Transverse colon (tissue), 4 donors: ENCODE measurements around the gene PRICKLE1. TPM values are rescaled to one million over a fixed set of nuclear protein-coding genes. Genes with fewer than 3 reads are reported as not detected.

Source experiments
- DNase-seq: peaks from one replicate; pipeline ENCODE4 v3.0.0-alpha.2; 2019
- H3K27ac ChIP-seq, 4 donors: fragments of 200-600 bp; sonication (generic); 2 replicates each; pipeline ENCODE4 v1.5.1; 2016 to 2018; ENCODE audit warnings: inconsistent platforms in 4 of 4
- H3K27me3 ChIP-seq: fragments of 200-600 bp; sonication (generic); 2 replicates; pipeline ENCODE4 v1.5.1; 2017; ENCODE audit warnings: inconsistent platforms
- H3K36me3 ChIP-seq, 4 donors: fragments of 200-600 bp; sonication (generic); 2 replicates each; pipeline ENCODE4 v1.5.1; 2017 to 2019; ENCODE audit warnings: inconsistent platforms in 4 of 4
- H3K4me1 ChIP-seq, 4 donors: fragments of 200-600 bp; sonication (generic); 2 replicates each; pipeline ENCODE4 v1.5.1; 2017 to 2020; ENCODE audit warnings: inconsistent platforms in 4 of 4
- H3K4me3 ChIP-seq, 4 donors: fragments of 200-600 bp; sonication (generic); 1 replicate in 1 of 4; 2 replicates in 3 of 4; pipeline versions ENCODE4 v1.5.1 to v1.6.1; 2017 to 2019; ENCODE audit warnings: inconsistent platforms in 4 of 4
- H3K9me3 ChIP-seq, 2 donors: fragments of 200-600 bp; sonication (generic); 2 replicates each; pipeline ENCODE4 v1.5.1; 2017 to 2019; ENCODE audit warnings: inconsistent platforms in 2 of 2
- EP300 ChIP-seq: sonication (generic); formaldehyde crosslinking; IDR thresholded peaks from one replicate; pipeline ENCODE4 v1.6.1; 2017; ENCODE audit warnings: antibody characterized with exemption, low read depth
- POLR2A ChIP-seq: fragments of 450-650 bp; IDR thresholded peaks from one replicate; pipeline ENCODE4 v1.6.1; 2016; ENCODE audit warnings: antibody characterized with exemption, mild to moderate bottlenecking, moderate library complexity
- POLR2AphosphoS5 ChIP-seq, 3 donors: sonication (generic); formaldehyde crosslinking; IDR thresholded peaks; one replicate each; pipeline ENCODE4 v1.6.1; 2016; ENCODE audit warnings: antibody characterized with exemption in 3 of 3
- WGBS, 2 donors: methylation state at CpG; one replicate each; pipeline ENCODE4 v1.1.5; 2018; ENCODE audit warnings: low coverage in 1 of 2; 5-methylcytosine and 5-hydroxymethylcytosine counted together
- in situ Hi-C, 4 donors: fragments of 200-750 bp; cut with MboI; loops; one replicate each; pipeline versions ENCODE4 v1.15.0 to v1.15.1; 2017; ENCODE audit warnings: low sequenced_read_pairs in 3 of 4, low pct_ligation_motif_present in 1 of 4, low pct_unique_long_range_greater_than_20kb in 1 of 4
- intact Hi-C: fragments of 100-400 bp; cut with DNase I; formaldehyde crosslinking; loops from one replicate; pipeline ENCODE4 v1.15.1; 2023; ENCODE audit warnings: low total_unique reads
- total RNA-seq, 4 donors: library from RNA; depleted of rRNA; stranded (reverse); fragments of >200 nt; gene quantifications; one replicate each; pipeline ENCODE4 v1.1.0, GENCODE V29; 2016
- TF ChIP-seq, protein P1 (sequence below), 5 experiments: fragments of 200-600 bp in 3 of 5; fragments of 450-650 bp in 2 of 5; sonication (generic) in 3 of 5; IDR thresholded peaks; 1 replicate in 2 of 5; 2 replicates in 3 of 5; pipeline ENCODE4 v1.5.1; 2016 to 2017; ENCODE audit warnings: antibody characterized with exemption in 5 of 5, inconsistent platforms in 3 of 5, mild to moderate bottlenecking in 2 of 5, moderate library complexity in 1 of 5

PRICKLE1 gene
- total RNA-seq, 4 donors from 2014 or later: 1.2 to 6.4 (median 2.8) TPM

DNA sequence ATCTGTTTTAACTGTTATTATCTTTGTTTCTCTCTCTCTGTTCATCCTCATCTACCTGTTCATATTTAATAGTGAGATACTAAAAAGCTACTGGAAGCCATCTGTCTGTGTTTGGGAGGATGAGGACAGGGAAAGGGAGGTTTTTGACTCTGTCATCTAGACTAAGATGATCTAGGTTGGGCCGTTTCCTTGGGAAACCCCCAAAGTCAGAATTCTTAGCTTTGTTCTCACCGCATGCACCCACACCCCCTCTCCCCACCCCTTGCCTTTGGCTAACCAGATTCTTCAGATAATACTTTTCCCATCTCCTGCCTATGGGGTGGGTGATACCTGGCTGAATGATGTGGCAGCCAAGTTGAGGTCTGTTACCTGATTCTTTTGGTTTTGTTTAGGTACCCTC, 73.0 kb downstream of the PRICKLE1 start:
- Histone ChIP-seq H3K27me3 (no peaks in the 10 kb centered on the region), H3K27ac (no peak overlapping the region), H3K36me3 (no peaks in the 10 kb centered on the region), H3K9me3 (no peaks in the 10 kb centered on the region), H3K4me1 (no peaks in the 10 kb centered on the region), H3K4me3 (no peak overlapping the region)
- WGBS, 2 donors: 62% methylated on average over 2 of the region's 2 CpGs
- in situ Hi-C loops: no loop called here
- TF ChIP-seq POLR2A (no peak), EP300 (no peak)
- DNase-seq: no peak
- intact Hi-C loops: no loop called here

DNA sequence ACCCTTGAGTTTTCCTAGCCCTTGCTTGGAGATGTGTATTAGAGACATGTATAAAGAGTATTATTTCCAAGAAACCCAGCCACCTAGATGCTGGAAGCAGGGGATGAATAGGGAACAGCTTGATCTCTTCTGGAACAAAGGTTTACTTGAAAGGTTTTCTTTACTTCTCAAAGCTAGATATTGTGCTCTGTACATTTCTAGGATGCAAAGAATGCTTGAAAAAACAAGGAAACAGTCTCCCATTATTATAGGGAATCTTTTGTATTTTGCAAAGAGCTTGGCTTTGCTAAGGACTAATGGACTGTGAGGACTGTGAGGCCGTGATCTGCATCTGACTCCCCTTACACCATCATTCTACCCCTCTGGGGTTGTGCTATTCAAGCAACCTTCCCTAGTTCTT, 77.9 kb downstream of the PRICKLE1 start:
- intact Hi-C loops: no loop called here
- Histone ChIP-seq H3K9me3 (no peaks in the 10 kb centered on the region), H3K4me1 (no peaks in the 10 kb centered on the region), H3K4me3 (no peak overlapping the region), H3K27me3 (no peaks in the 10 kb centered on the region), H3K36me3 (no peaks in the 10 kb centered on the region), H3K27ac (no peak overlapping the region)
- DNase-seq: no peak
- WGBS, 2 donors: 73% methylated on average over 1 of the region's 1 CpG; no CpG with 5 or more reads in 1 of the 2 donors
- in situ Hi-C loops: no loop called here
- TF ChIP-seq, protein P1, sequence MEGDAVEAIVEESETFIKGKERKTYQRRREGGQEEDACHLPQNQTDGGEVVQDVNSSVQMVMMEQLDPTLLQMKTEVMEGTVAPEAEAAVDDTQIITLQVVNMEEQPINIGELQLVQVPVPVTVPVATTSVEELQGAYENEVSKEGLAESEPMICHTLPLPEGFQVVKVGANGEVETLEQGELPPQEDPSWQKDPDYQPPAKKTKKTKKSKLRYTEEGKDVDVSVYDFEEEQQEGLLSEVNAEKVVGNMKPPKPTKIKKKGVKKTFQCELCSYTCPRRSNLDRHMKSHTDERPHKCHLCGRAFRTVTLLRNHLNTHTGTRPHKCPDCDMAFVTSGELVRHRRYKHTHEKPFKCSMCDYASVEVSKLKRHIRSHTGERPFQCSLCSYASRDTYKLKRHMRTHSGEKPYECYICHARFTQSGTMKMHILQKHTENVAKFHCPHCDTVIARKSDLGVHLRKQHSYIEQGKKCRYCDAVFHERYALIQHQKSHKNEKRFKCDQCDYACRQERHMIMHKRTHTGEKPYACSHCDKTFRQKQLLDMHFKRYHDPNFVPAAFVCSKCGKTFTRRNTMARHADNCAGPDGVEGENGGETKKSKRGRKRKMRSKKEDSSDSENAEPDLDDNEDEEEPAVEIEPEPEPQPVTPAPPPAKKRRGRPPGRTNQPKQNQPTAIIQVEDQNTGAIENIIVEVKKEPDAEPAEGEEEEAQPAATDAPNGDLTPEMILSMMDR (IDR thresholded peaks at IDR 0.05): no peak
- TF ChIP-seq POLR2A: no peak
- no peak for TF ChIP-seq POLR2AphosphoS5 (IDR thresholded peaks at IDR 0.05)
- TF ChIP-seq EP300: no peak

DNA sequence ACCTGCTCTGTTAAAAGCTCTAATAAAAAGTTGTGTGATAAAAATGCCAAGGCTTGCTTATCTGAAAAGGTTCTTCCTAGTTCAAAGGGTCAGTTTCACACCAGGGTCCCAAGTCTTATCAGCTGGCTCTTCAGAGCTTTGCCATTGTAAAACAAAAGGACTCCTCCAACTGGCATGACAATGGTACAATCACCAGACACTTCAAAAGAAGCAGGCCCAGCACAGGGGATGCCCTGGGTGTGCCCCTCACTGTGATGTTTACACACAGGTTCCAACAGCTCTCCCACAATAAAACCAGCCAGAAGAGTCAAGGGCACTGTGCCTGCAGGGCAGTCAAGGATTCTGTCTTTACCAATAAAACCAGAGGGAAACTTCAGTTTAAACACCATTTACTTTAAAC, 78.7 kb downstream of the PRICKLE1 start:
- H3K27me3 ChIP-seq: no peaks in the 10 kb centered on the region
- H3K4me3 ChIP-seq: no peak overlapping the region
- no peak for TF ChIP-seq POLR2AphosphoS5 (IDR thresholded peaks at IDR 0.05)
- no peak for TF ChIP-seq POLR2A
- TF ChIP-seq EP300: no peak
- TF ChIP-seq, protein P1 (IDR thresholded peaks at IDR 0.05): no peak
- H3K9me3 ChIP-seq: no peaks in the 10 kb centered on the region
- no peak overlapping the region for H3K27ac ChIP-seq
- no peaks in the 10 kb centered on the region for H3K36me3 ChIP-seq
- intact Hi-C loops: no loop called here
- DNase-seq: no peak
- in situ Hi-C loops: no loop called here
- no peaks in the 10 kb centered on the region for H3K4me1 ChIP-seq

DNA sequence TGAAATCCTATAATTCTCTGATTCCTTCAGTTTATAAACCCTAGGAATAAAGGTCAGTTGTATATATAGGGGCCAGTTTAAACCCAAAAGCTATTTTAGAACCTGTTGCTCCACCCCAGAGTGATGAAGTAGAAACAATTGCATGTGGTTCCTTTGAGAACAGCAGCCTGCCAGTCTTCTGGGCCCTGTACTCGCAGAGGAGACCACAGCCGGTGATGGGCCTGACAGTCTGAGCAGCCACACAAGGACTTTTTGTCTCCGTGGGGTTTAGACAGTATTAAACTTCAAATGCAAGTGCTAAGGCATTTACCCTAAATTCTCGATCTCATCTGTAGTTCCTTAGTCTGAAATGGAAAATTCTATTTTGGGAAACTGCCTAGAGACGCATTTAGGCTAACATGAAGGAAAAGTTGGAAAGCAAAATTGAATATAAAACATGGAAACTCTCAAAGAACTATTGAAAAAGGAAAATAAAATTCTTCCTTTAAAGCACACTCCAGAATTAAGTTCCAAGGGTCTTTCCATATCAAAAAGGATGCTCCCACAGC, 80.6 kb downstream of the PRICKLE1 start:
- 61 to 70% methylated on average over 3 to 5 of the region's 5 CpGs for WGBS, 2 donors
- Histone ChIP-seq H3K9me3 (no peaks in the 10 kb centered on the region), H3K27ac (no peak overlapping the region), H3K27me3 (no peaks in the 10 kb centered on the region), H3K4me1 (no peaks in the 10 kb centered on the region), H3K4me3 (no peak overlapping the region), H3K36me3 (no peaks in the 10 kb centered on the region)
- TF ChIP-seq POLR2AphosphoS5 (IDR thresholded peaks at IDR 0.05) (no peak), POLR2A (no peak)
- TF ChIP-seq, protein P1 (IDR thresholded peaks at IDR 0.05): no peak
- in situ Hi-C loops: no loop called here
- intact Hi-C loops: no loop called here
- DNase-seq: no peak

DNA sequence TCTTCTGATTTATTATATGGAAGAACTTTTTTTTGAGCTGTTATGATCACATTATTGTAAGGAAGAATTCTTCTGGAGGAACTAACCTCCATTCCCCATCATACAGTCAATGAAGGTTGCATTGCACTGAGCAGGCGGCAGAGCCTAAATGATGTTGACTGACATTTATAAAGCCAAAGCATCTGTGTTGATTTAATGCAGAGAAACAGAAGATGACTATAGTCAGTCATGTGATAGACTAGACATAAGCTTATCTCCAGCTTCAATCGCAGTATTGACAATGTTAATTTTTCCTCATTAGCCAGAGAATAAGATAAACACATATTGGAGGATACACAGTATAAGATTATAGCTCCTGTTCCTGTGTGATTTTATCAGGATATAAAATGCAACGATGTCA, 82.0 kb downstream of the PRICKLE1 start:
- in situ Hi-C loops (no loop called here), intact Hi-C loops (no loop called here)
- H3K9me3 ChIP-seq: no peaks in the 10 kb centered on the region
- WGBS, 2 donors: 48 to 67% methylated on average over 3 of the region's 3 CpGs
- H3K4me1 ChIP-seq: no peaks in the 10 kb centered on the region
- no peak overlapping the region for H3K4me3 ChIP-seq
- no peaks in the 10 kb centered on the region for H3K27me3 ChIP-seq
- TF ChIP-seq POLR2AphosphoS5 (IDR thresholded peaks at IDR 0.05) (no peak), POLR2A (no peak)
- H3K36me3 ChIP-seq: no peaks in the 10 kb centered on the region
- H3K27ac ChIP-seq: no peak overlapping the region
- no peak for DNase-seq
